Tibial nerve (tissue), 3 donors: ENCODE data around the gene SLC27A1.

Experiments
- POLR2A ChIP-seq, 2 donors: fragments of 450-650 bp; IDR thresholded peaks; one replicate each; pipeline ENCODE4 v1.6.1; 2017; ENCODE audit warnings: antibody characterized with exemption in 2 of 2, mild to moderate bottlenecking in 2 of 2, moderate library complexity in 2 of 2
- TF ChIP-seq, protein P1 (sequence below), 5 experiments: fragments of 200-600 bp in 3 of 5; fragments of 450-650 bp in 2 of 5; sonication (generic) in 3 of 5; IDR thresholded peaks; one replicate each; pipeline ENCODE4 v1.5.1; 2016 to 2019; ENCODE audit warnings: antibody characterized with exemption in 5 of 5, mild to moderate bottlenecking in 3 of 5, moderate library complexity in 2 of 5

GRCh38 chr19:17520865-17521264 lies 50.5 kb downstream of the SLC27A1 start:
- TF ChIP-seq, protein P1, sequence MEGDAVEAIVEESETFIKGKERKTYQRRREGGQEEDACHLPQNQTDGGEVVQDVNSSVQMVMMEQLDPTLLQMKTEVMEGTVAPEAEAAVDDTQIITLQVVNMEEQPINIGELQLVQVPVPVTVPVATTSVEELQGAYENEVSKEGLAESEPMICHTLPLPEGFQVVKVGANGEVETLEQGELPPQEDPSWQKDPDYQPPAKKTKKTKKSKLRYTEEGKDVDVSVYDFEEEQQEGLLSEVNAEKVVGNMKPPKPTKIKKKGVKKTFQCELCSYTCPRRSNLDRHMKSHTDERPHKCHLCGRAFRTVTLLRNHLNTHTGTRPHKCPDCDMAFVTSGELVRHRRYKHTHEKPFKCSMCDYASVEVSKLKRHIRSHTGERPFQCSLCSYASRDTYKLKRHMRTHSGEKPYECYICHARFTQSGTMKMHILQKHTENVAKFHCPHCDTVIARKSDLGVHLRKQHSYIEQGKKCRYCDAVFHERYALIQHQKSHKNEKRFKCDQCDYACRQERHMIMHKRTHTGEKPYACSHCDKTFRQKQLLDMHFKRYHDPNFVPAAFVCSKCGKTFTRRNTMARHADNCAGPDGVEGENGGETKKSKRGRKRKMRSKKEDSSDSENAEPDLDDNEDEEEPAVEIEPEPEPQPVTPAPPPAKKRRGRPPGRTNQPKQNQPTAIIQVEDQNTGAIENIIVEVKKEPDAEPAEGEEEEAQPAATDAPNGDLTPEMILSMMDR (IDR thresholded peaks at IDR 0.05), result no peak
- TF ChIP-seq POLR2A (IDR thresholded peaks at IDR 0.05), result no peak
